ENCODE results near the gene SEMA3C. TPM values are rescaled to one million over a fixed set of nuclear protein-coding genes. Genes with fewer than 3 reads are reported as not detected.
A peak's percentile ranks its signal among the peaks of the same experiment; 100 is the strongest.

Gene SEMA3C
- polyA plus RNA-seq, 1 donor from 2014 or later = 386 TPM

GRCh38 chr7:80832006-80832405 lies 86.8 kb downstream of the SEMA3C start:
- Histone ChIP-seq H3K4me2 (ENCODE audit: low read length) (no peak overlapping the region), H3K27me3 (ENCODE audit: insufficient read depth, low read depth, low read length) (no peaks in the 10 kb centered on the region), H3K36me3 (ENCODE audit: insufficient read depth, low read length) (no peaks in the 10 kb centered on the region), H3K79me2 (replicated peaks; ENCODE audit: insufficient read depth, low read length) (peaks cover 6% of the 10 kb centered on the region), H3K27ac (ENCODE audit: low read length) (peak overlapping the region; percentile 65), H3K9me2 (ENCODE audit: insufficient read depth, low read length) (no peaks in the 10 kb centered on the region), H3K9me3 (ENCODE audit: low read length) (no peaks in the 10 kb centered on the region), H2AFZ (ENCODE audit: low read depth, low read length) (no peak overlapping the region), H3K4me3 (ENCODE audit: low read length) (no peak overlapping the region), H4K20me1 (ENCODE audit: insufficient read depth) (no peaks in the 10 kb centered on the region), H3F3A (ENCODE audit: insufficient read depth, low read length, poor library complexity, severe bottlenecking) (no peaks in the 10 kb centered on the region), H3K9ac (ENCODE audit: low read length) (no peak overlapping the region)
- TF ChIP-seq RAD21 (conservative IDR thresholded peaks at IDR 0.05) (no peak), TAF1 (IDR thresholded peaks at IDR 0.05; ENCODE audit: low read depth) (no peak)

GRCh38 chr7:80830584-80831285 lies 88.1 kb downstream of the SEMA3C start:
- TF ChIP-seq CTCF (IDR thresholded peaks at IDR 0.05; ENCODE audit: poor library complexity, severe bottlenecking) = no peak
- no peak for TF ChIP-seq SMC3 (conservative IDR thresholded peaks at IDR 0.05; ENCODE audit: poor library complexity)
- no peak for TF ChIP-seq REST (IDR thresholded peaks at IDR 0.05; ENCODE audit: borderline replicate concordance)
- no peak for TF ChIP-seq MXI1 (conservative IDR thresholded peaks at IDR 0.05; ENCODE audit: poor library complexity, severe bottlenecking)
- TF ChIP-seq RAD21 (conservative IDR thresholded peaks at IDR 0.05) = no peak
- TF ChIP-seq TAF1 (IDR thresholded peaks at IDR 0.05; ENCODE audit: low read depth) = no peak
- no peak for TF ChIP-seq EP300 (conservative IDR thresholded peaks at IDR 0.05; ENCODE audit: poor library complexity, severe bottlenecking)
- no peak for TF ChIP-seq POLR2AphosphoS5 (IDR thresholded peaks at IDR 0.05)
- no peak for TF ChIP-seq EZH2 (IDR thresholded peaks at IDR 0.05; ENCODE audit: borderline replicate concordance, insufficient read depth, low read length, poor library complexity, severe bottlenecking)
- no peak overlapping the region for H3K9ac ChIP-seq (ENCODE audit: low read length)
- H3K27me3 ChIP-seq (ENCODE audit: insufficient read depth, low read depth, low read length) = no peaks in the 10 kb centered on the region
- H3K9me2 ChIP-seq (ENCODE audit: insufficient read depth, low read length) = no peaks in the 10 kb centered on the region
- no peak overlapping the region for H3K27ac ChIP-seq (ENCODE audit: low read length)
- peaks cover 6% of the 10 kb centered on the region for H3K79me2 ChIP-seq (replicated peaks; ENCODE audit: insufficient read depth, low read length)
- H3K36me3 ChIP-seq (ENCODE audit: insufficient read depth, low read length) = peaks cover 7% of the 10 kb centered on the region
- H3K4me2 ChIP-seq (ENCODE audit: low read length) = no peak overlapping the region
- no peak overlapping the region for H2AFZ ChIP-seq (ENCODE audit: low read depth, low read length)
- H4K20me1 ChIP-seq (ENCODE audit: insufficient read depth) = no peaks in the 10 kb centered on the region
- H3K4me3 ChIP-seq (ENCODE audit: low read length) = no peak overlapping the region
- H3F3A ChIP-seq (ENCODE audit: insufficient read depth, low read length, poor library complexity, severe bottlenecking) = no peaks in the 10 kb centered on the region
- H3K9me3 ChIP-seq (ENCODE audit: low read length) = no peaks in the 10 kb centered on the region

All from neural cell (in vitro differentiated cells).